ENCODE measurements around the gene TSPAN6. TPM values are rescaled to one million over a fixed set of nuclear protein-coding genes. Genes with fewer than 3 reads are reported as not detected.

TSPAN6 gene
- total and polyA plus RNA-seq, 2 of the 13 experiments (the other 11 are each of a cell fraction or from before 2014, with no cell fraction given) = 78.9 to 133 TPM

DNA sequence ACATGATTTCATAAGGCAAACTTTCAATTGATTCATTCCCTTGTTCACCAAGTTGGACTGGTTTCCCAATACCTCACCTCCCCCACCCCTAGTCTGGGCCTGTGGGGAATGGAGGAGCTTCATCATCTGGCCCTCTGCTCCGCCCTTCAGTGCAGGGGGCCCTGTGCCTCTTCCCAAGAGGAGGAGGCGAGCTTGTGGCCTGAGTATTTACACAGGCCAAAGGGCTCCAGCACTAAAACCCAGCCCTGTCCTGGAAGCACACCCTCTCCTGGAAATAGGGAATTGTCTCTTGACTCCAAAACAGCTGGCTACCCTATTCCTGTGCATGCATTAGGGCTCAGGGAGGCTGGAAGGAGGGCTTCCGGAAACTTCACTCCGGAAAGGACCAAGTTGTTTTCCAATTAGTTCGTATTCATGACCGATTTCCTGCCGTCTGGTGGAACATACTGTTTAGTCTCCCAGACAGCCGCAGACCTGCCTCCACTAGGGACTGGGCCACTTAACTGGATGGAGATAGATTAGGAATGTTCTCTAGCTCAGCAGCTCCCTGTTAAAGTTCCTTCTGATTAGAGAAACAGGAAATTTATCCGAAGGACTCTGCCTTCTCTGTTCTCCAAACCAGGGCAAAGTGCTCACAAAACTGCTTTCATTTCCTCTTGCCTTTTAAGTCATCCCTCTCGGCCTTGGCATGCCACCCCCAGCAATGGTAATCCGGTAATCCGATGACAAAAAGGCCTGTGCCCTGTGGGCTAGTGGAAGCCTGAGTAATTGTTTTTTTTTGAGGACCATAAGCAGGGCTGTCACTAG is 13.1 kb upstream of the TSPAN6 start (continued):
- TF ChIP-seq ZSCAN25 (CRISPR knock-in tag; IDR thresholded peaks at IDR 0.05) (0 out of 2 replicates have a peak, but pooled peaks have one; percentile 33), SSRP1 (CRISPR knock-in tag; IDR thresholded peaks at IDR 0.05) (no peak), YEATS2 (CRISPR knock-in tag; IDR thresholded peaks at IDR 0.05; ENCODE audit: borderline replicate concordance) (no peak), ZNF282 (IDR thresholded peaks at IDR 0.05; ENCODE audit: partially characterized antibody) (no peak), ZNF256 (CRISPR knock-in tag; conservative IDR thresholded peaks at IDR 0.05) (no peak), ZNF850 (CRISPR knock-in tag; conservative IDR thresholded peaks at IDR 0.05) (no peak), RNF2 (conservative IDR thresholded peaks at IDR 0.05; ENCODE audit: low read depth) (no peak), ZNF772 (CRISPR knock-in tag; IDR thresholded peaks at IDR 0.05) (no peak), ZBTB44 (CRISPR knock-in tag; IDR thresholded peaks at IDR 0.05) (no peak), ZNF562 (CRISPR knock-in tag; IDR thresholded peaks at IDR 0.05; ENCODE audit: borderline replicate concordance) (no peak), RBFOX2 (IDR thresholded peaks at IDR 0.05; ENCODE audit: low read depth, low read length) (no peak; the same call in 1 of the 2 replicates), ZNF569 (CRISPR knock-in tag; IDR thresholded peaks at IDR 0.05; ENCODE audit: borderline replicate concordance) (no peak), ZNF180 (CRISPR knock-in tag; IDR thresholded peaks at IDR 0.05; ENCODE audit: borderline replicate concordance, low read depth) (no peak), TAF1 (CRISPR knock-in tag; IDR thresholded peaks at IDR 0.05) (no peak; the same call in 1 of the 2 replicates), ZNF331 (CRISPR knock-in tag; IDR thresholded peaks at IDR 0.05) (peak; percentile 65), MATR3 (CRISPR knock-in tag; IDR thresholded peaks at IDR 0.05) (no peak), ZNF788 (CRISPR knock-in tag; IDR thresholded peaks at IDR 0.05; ENCODE audit: borderline replicate concordance) (no peak), ATF7-NPFF (CRISPR knock-in tag; IDR thresholded peaks at IDR 0.05; ENCODE audit: low read depth) (no peak), ZNF274 (CRISPR knock-in tag; IDR thresholded peaks at IDR 0.05) (no peak), TAF15 (IDR thresholded peaks at IDR 0.05; ENCODE audit: low read depth, low read length, poor library complexity, severe bottlenecking) (no peak), ZMAT3 (CRISPR knock-in tag; conservative IDR thresholded peaks at IDR 0.05) (no peak)
- TF ChIP-seq, protein P1, sequence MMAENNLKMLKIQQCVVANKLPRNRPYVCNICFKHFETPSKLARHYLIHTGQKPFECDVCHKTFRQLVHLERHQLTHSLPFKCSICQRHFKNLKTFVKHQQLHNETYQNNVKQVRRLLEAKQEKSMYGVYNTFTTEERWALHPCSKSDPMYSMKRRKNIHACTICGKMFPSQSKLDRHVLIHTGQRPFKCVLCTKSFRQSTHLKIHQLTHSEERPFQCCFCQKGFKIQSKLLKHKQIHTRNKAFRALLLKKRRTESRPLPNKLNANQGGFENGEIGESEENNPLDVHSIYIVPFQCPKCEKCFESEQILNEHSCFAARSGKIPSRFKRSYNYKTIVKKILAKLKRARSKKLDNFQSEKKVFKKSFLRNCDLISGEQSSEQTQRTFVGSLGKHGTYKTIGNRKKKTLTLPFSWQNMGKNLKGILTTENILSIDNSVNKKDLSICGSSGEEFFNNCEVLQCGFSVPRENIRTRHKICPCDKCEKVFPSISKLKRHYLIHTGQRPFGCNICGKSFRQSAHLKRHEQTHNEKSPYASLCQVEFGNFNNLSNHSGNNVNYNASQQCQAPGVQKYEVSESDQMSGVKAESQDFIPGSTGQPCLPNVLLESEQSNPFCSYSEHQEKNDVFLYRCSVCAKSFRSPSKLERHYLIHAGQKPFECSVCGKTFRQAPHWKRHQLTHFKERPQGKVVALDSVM (CRISPR knock-in tag; IDR thresholded peaks at IDR 0.05) = no peak
- TF ChIP-seq, protein P2, sequence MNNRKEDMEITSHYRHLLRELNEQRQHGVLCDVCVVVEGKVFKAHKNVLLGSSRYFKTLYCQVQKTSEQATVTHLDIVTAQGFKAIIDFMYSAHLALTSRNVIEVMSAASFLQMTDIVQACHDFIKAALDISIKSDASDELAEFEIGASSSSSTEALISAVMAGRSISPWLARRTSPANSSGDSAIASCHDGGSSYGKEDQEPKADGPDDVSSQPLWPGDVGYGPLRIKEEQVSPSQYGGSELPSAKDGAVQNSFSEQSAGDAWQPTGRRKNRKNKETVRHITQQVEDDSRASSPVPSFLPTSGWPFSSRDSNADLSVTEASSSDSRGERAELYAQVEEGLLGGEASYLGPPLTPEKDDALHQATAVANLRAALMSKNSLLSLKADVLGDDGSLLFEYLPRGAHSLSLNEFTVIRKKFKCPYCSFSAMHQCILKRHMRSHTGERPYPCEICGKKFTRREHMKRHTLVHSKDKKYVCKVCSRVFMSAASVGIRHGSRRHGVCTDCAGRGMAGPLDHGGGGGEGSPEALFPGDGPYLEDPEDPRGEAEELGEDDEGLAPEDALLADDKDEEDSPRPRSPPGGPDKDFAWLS (CRISPR knock-in tag; IDR thresholded peaks at IDR 0.05; ENCODE audit: borderline replicate concordance) = no peak
- TF ChIP-seq, protein P3, sequence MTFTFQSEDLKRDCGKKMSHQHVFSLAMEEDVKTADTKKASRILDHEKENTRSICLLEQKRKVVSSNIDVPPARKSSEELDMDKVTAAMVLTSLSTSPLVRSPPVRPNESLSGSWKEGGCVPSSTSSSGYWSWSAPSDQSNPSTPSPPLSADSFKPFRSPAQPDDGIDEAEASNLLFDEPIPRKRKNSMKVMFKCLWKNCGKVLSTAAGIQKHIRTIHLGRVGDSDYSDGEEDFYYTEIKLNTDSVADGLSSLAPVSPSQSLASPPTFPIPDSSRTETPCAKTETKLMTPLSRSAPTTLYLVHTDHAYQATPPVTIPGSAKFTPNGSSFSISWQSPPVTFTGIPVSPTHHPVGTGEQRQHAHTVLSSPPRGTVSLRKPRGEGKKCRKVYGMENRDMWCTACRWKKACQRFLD (CRISPR knock-in tag; IDR thresholded peaks at IDR 0.05; ENCODE audit: borderline replicate concordance) = no peak

All from HepG2 (cell line).